DOHH2 (cell line): ENCODE data around the gene SPHKAP.

Source experiments
- H3F3A ChIP-seq: fragments of 200-600 bp; sonication (generic), shearing (Covaris generic); 2 replicates; pipeline ENCODE4 v1.6.0; 2016; ENCODE audit warnings: antibody characterized with exemption, mild to moderate bottlenecking; ENCODE audit not compliant: control insufficient read depth, insufficient read depth
- H3K27ac ChIP-seq: fragments of 200-600 bp; sonication (generic); 2 replicates; pipeline ENCODE4 v1.5.1; 2014; ENCODE audit warnings: low read depth, mild to moderate bottlenecking, low read length, moderate library complexity
- H3K27me3 ChIP-seq: fragments of 200-600 bp; sonication (generic); 2 replicates; pipeline ENCODE4 v1.6.1; 2014; ENCODE audit warnings: mild to moderate bottlenecking, low read length, mixed read lengths; ENCODE audit not compliant: control insufficient read depth
- H3K36me3 ChIP-seq: fragments of 200-600 bp; sonication (generic); 2 replicates; pipeline ENCODE4 v1.6.1; 2014; ENCODE audit warnings: mild to moderate bottlenecking, low read length, moderate library complexity, mixed read lengths; ENCODE audit not compliant: control insufficient read depth
- H3K4me1 ChIP-seq: fragments of 200-600 bp; sonication (generic); 2 replicates; pipeline ENCODE4 v1.6.1; 2014; ENCODE audit warnings: mild to moderate bottlenecking, low read length, mixed read lengths; ENCODE audit not compliant: control insufficient read depth
- H3K4me2 ChIP-seq: fragments of 200-600 bp; sonication (generic); 2 replicates; pipeline ENCODE4 v1.6.0; 2014; ENCODE audit warnings: mild to moderate bottlenecking, low read length, moderate library complexity
- H3K4me3 ChIP-seq: fragments of 200-600 bp; sonication (generic); 2 replicates; pipeline ENCODE4 v1.5.1; 2014; ENCODE audit warnings: mild to moderate bottlenecking, low read length, mixed read lengths
- H3K79me2 ChIP-seq: fragments of 200-600 bp; sonication (generic); 2 replicates; pipeline ENCODE4 v1.6.1; 2014; ENCODE audit warnings: mild to moderate bottlenecking, low read length, mixed read lengths; ENCODE audit not compliant: control insufficient read depth
- H3K9me2 ChIP-seq: fragments of 200-600 bp; sonication (generic); replicated peaks from 2 replicates; pipeline ENCODE4 v1.6.1; 2014; ENCODE audit warnings: mild to moderate bottlenecking, low read length, mixed read lengths; ENCODE audit not compliant: control insufficient read depth
- H3K9me3 ChIP-seq: fragments of 200-600 bp; sonication (generic); 2 replicates; pipeline ENCODE4 v1.6.1; 2014; ENCODE audit warnings: antibody characterized with exemption, low read length, mixed read lengths; ENCODE audit not compliant: control insufficient read depth, insufficient read depth
- H4K20me1 ChIP-seq: fragments of 200-600 bp; sonication (generic); 2 replicates; pipeline ENCODE4 v1.6.0; 2014; ENCODE audit warnings: low read depth, mild to moderate bottlenecking, antibody characterized with exemption, low read length, moderate library complexity; ENCODE audit not compliant: control insufficient read depth, insufficient read depth
- CTCF ChIP-seq: fragments of 200-600 bp; sonication (generic); IDR thresholded peaks from one replicate; pipeline ENCODE4 v1.5.1; 2014; ENCODE audit warnings: antibody characterized with exemption, mild to moderate bottlenecking, low read depth, low read length; ENCODE audit not compliant: poor library complexity, severe bottlenecking
- EZH2phosphoT487 ChIP-seq: fragments of 200-600 bp; sonication (generic); IDR thresholded peaks from 2 replicates; pipeline ENCODE4 v1.6.1; 2017; ENCODE audit warnings: borderline replicate concordance, mild to moderate bottlenecking, antibody characterized with exemption, low read length, moderate library complexity, mixed read lengths

The SPHKAP gene

GRCh38 chr2:228136027-228136426 lies 45.5 kb downstream of the SPHKAP start:
- Histone ChIP-seq H3K4me3 (no peak overlapping the region), H3K27me3 (no peaks in the 10 kb centered on the region), H3K4me2 (no peak overlapping the region), H3K27ac (no peak overlapping the region), H3K36me3 (no peaks in the 10 kb centered on the region), H3K9me3 (no peaks in the 10 kb centered on the region), H3K4me1 (no peaks in the 10 kb centered on the region), H4K20me1 (no peaks in the 10 kb centered on the region), H3K79me2 (no peaks in the 10 kb centered on the region), H3F3A (no peaks in the 10 kb centered on the region), H3K9me2 (no peaks in the 10 kb centered on the region)
- TF ChIP-seq EZH2phosphoT487 (no peak), CTCF (no peak)

- H3K4me1 ChIP-seq = no peaks in the 10 kb centered on the region
- no peaks in the 10 kb centered on the region for H3K9me3 ChIP-seq
- TF ChIP-seq EZH2phosphoT487 = no peak
- TF ChIP-seq CTCF = no peak
- H3K79me2 ChIP-seq = no peaks in the 10 kb centered on the region
- H3K36me3 ChIP-seq = no peaks in the 10 kb centered on the region
- H3K4me3 ChIP-seq = no peak overlapping the region
- no peaks in the 10 kb centered on the region for H3F3A ChIP-seq
- no peaks in the 10 kb centered on the region for H4K20me1 ChIP-seq
- no peak overlapping the region for H3K27ac ChIP-seq
- no peak overlapping the region for H3K4me2 ChIP-seq
- H3K9me2 ChIP-seq = no peaks in the 10 kb centered on the region
- no peaks in the 10 kb centered on the region for H3K27me3 ChIP-seq
These were observed 46.2 kb downstream of the SPHKAP start for GRCh38 chr2:228135300-228135699.

- no peak overlapping the region for H3K27ac ChIP-seq
- H3K9me3 ChIP-seq = no peaks in the 10 kb centered on the region
- no peaks in the 10 kb centered on the region for H3K79me2 ChIP-seq
- no peaks in the 10 kb centered on the region for H3K36me3 ChIP-seq
- H3K9me2 ChIP-seq = no peaks in the 10 kb centered on the region
- no peaks in the 10 kb centered on the region for H3K4me1 ChIP-seq
- no peak overlapping the region for H3K4me3 ChIP-seq
- no peaks in the 10 kb centered on the region for H3K27me3 ChIP-seq
- TF ChIP-seq EZH2phosphoT487 = no peak
- no peak for TF ChIP-seq CTCF
- H3F3A ChIP-seq = no peaks in the 10 kb centered on the region
- no peaks in the 10 kb centered on the region for H4K20me1 ChIP-seq
- H3K4me2 ChIP-seq = no peak overlapping the region
These were observed 49.7 kb downstream of the SPHKAP start for GRCh38 chr2:228131833-228132232.

- Histone ChIP-seq H3K27me3 (no peaks in the 10 kb centered on the region), H3K27ac (no peak overlapping the region), H3K4me1 (no peaks in the 10 kb centered on the region), H3K9me2 (no peaks in the 10 kb centered on the region), H4K20me1 (no peaks in the 10 kb centered on the region), H3K36me3 (no peaks in the 10 kb centered on the region), H3K4me2 (no peak overlapping the region), H3F3A (no peaks in the 10 kb centered on the region), H3K4me3 (no peak overlapping the region), H3K9me3 (no peaks in the 10 kb centered on the region), H3K79me2 (no peaks in the 10 kb centered on the region)
- TF ChIP-seq CTCF (no peak), EZH2phosphoT487 (no peak)
These were observed 55.1 kb downstream of the SPHKAP start for GRCh38 chr2:228126401-228126800.
